ENCODE data around the gene CAMK1D. TPM values are rescaled to one million over a fixed set of nuclear protein-coding genes. Genes with fewer than 3 reads are reported as not detected.
A peak's percentile ranks its signal among the peaks of the same experiment; 100 is the strongest.

Gene CAMK1D
- total and polyA plus RNA-seq, 2 of the 4 experiments (the other 2 are of a cell fraction): 5.0 to 5.3 TPM

DNA sequence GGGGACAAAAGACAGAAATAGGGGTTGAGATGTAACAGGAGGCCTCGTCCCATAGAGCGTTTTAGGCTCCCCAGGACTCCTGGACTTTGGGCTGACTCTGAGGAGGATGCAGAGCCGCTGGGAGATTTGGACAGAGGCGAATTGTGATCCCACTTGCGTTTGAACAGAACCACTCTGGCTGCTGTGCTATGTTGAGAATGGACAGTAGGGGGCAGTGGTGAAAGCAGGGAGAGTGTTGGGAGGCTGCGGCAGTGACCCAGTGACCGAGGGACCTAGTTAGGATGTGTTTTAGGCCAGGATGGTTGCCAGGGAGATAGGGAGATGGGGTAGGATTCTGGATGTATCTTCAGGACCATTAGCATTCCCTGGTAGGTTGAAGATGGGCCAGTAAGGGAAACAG, 380.5 kb downstream of the CAMK1D start:
- Histone ChIP-seq H2AK5ac (ENCODE audit: low read depth, low read length) (no peak overlapping the region), H4K5ac (ENCODE audit: low read depth, low read length) (no peak overlapping the region), H3K18ac (ENCODE audit: low read depth, low read length) (no peak overlapping the region), H2AFZ (replicated peaks; ENCODE audit: low read length, poor library complexity) (no peak overlapping the region), H3K56ac (ENCODE audit: extremely low read depth, insufficient read depth, low read length) (no peak overlapping the region), H2BK15ac (ENCODE audit: low read depth, low read length) (no peak overlapping the region), H2AK9ac (replicated peaks; ENCODE audit: low read depth, low read length, poor library complexity) (no peak overlapping the region), H3K4ac (ENCODE audit: low read depth, low read length) (no peak overlapping the region), H3K27me3 (ENCODE audit: control insufficient read depth, insufficient read depth, low read length) (peaks cover 1% of the 10 kb centered on the region; the same call in 1 of the 2 replicates), H4K91ac (ENCODE audit: insufficient read depth, low read depth, low read length) (no peak overlapping the region), H3K4me3 (ENCODE audit: insufficient read depth, low read depth, low read length) (no peak overlapping the region), H3K27ac (ENCODE audit: insufficient read depth, low read length) (no peak overlapping the region), H2BK5ac (ENCODE audit: low read depth, low read length, poor library complexity, severe bottlenecking) (no peak overlapping the region), H3K9ac (ENCODE audit: low read depth, low read length) (no peak overlapping the region), H3K4me1 (ENCODE audit: control insufficient read depth, insufficient read depth, low read length) (peaks cover 1% of the 10 kb centered on the region; the same call in 1 of the 2 replicates), H3K14ac (replicated peaks; ENCODE audit: low read depth, low read length) (no peak overlapping the region), H3K9me3 (ENCODE audit: control insufficient read depth, insufficient read depth, low read length) (no peaks in the 10 kb centered on the region), H3K4me2 (ENCODE audit: low read depth, low read length) (no peak overlapping the region), H2BK20ac (ENCODE audit: low read depth, low read length) (no peak overlapping the region), H2BK120ac (ENCODE audit: low read depth, low read length) (no peak overlapping the region), H3K9me1 (ENCODE audit: insufficient read depth, low read length) (no peaks in the 10 kb centered on the region), H3K79me1 (ENCODE audit: low read depth in 1 of 2, low read length in 2 of 2) (no peaks in the 10 kb centered on the region), H3K36me3 (ENCODE audit: control insufficient read depth, insufficient read depth, low read length) (no peaks in the 10 kb centered on the region), H4K8ac (ENCODE audit: low read depth in 2 of 2, low read length in 2 of 2) (no peak overlapping the region), H3K23ac (ENCODE audit: low read depth, low read length) (no peak overlapping the region), H4K20me1 (ENCODE audit: insufficient read depth, low read length) (no peaks in the 10 kb centered on the region)
- POLR2A ChIA-PET (ENCODE audit: unreplicated experiment): no interaction called here
- CTCF ChIA-PET: no interaction called here
- TF ChIP-seq MAFK (IDR thresholded peaks at IDR 0.05; ENCODE audit: low read depth, low read length) (no peak), CEBPB (IDR thresholded peaks at IDR 0.05; ENCODE audit: low read depth, low read length) (no peak), RAD21 (IDR thresholded peaks at IDR 0.05; ENCODE audit: low read length) (peak; percentile 21; the same call in 1 of the 2 replicates), RCOR1 (IDR thresholded peaks at IDR 0.05; ENCODE audit: insufficient replicate concordance, low read length) (no peak)
- TF ChIP-seq, protein P1, sequence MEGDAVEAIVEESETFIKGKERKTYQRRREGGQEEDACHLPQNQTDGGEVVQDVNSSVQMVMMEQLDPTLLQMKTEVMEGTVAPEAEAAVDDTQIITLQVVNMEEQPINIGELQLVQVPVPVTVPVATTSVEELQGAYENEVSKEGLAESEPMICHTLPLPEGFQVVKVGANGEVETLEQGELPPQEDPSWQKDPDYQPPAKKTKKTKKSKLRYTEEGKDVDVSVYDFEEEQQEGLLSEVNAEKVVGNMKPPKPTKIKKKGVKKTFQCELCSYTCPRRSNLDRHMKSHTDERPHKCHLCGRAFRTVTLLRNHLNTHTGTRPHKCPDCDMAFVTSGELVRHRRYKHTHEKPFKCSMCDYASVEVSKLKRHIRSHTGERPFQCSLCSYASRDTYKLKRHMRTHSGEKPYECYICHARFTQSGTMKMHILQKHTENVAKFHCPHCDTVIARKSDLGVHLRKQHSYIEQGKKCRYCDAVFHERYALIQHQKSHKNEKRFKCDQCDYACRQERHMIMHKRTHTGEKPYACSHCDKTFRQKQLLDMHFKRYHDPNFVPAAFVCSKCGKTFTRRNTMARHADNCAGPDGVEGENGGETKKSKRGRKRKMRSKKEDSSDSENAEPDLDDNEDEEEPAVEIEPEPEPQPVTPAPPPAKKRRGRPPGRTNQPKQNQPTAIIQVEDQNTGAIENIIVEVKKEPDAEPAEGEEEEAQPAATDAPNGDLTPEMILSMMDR (conservative IDR thresholded peaks at IDR 0.05; ENCODE audit: low read depth, low read length): peak; percentile 12; the same call in 1 of the 2 replicates
- intact Hi-C loops (cut with micrococcal nuclease): loop anchor here (5.0 kb wide), 1 partner anchor 172 kb away; no protein-coding TSS in a partner anchor
- ATAC-seq (ENCODE audit: low read depth): no peak
- in situ Hi-C loops (cut with MboI; ENCODE audit: low sequenced_read_pairs): no loop called here
- dilution Hi-C loops (cut with HindIII; ENCODE audit: low sequenced_read_pairs, unreplicated experiment): no loop called here
- BruUV-seq (replicated peaks): no TSS peak
- no peak for DNase-seq
- WGBS, 2 experiments (ENCODE audit: extremely low coverage in 2 of 2, insufficient read length in 1 of 2): 60% methylated on average over 3 of the region's 7 CpGs; no CpG with 5 or more reads in 1 of the 2 experiments

Data from IMR-90 (cell line).